Kasumi-1 (cell line): Measurements from ENCODE around the gene IGF2R.
A peak's percentile ranks its signal among the peaks of the same experiment; 100 is the strongest.

Source experiments
- DNase-seq, 2 experiments: peaks; one replicate each; lab custom pipeline; 2025; lab: John Stamatoyannopoulos, UW

IGF2R gene

GRCh38 chr6:160049346-160049745 is 80.5 kb downstream of the IGF2R start:
- DNase-seq: no peak

- no peak for DNase-seq
Measured at GRCh38 chr6:160050022-160050421, 81.1 kb downstream of the IGF2R start.

GRCh38 chr6:160051390-160051789 is 82.5 kb downstream of the IGF2R start:
- no peak for DNase-seq

- no peak for DNase-seq
Measured at GRCh38 chr6:160054271-160054670, 85.4 kb downstream of the IGF2R start.

GRCh38 chr6:160054913-160055312 is 86.0 kb downstream of the IGF2R start:
- no peak for DNase-seq

GRCh38 chr6:160055378-160055777 is 86.5 kb downstream of the IGF2R start:
- DNase-seq: no peak

- DNase-seq: no peak
Measured at GRCh38 chr6:160055813-160056212, 86.9 kb downstream of the IGF2R start.

GRCh38 chr6:160057080-160057479 is 88.2 kb downstream of the IGF2R start:
- no peak for DNase-seq

- no peak for DNase-seq
Measured at GRCh38 chr6:160058603-160059215, 89.8 kb downstream of the IGF2R start.

GRCh38 chr6:160060221-160060620 is 91.3 kb downstream of the IGF2R start:
- DNase-seq: no peak

GRCh38 chr6:160060920-160061447 is 92.1 kb downstream of the IGF2R start:
- no peak for DNase-seq

- no peak for DNase-seq
Measured at GRCh38 chr6:160063771-160064413, 95.0 kb downstream of the IGF2R start.

- no peak for DNase-seq
Measured at GRCh38 chr6:160065200-160065599, 96.3 kb downstream of the IGF2R start.

- DNase-seq: no peak
Measured at GRCh38 chr6:160067564-160067963, 98.7 kb downstream of the IGF2R start.

- DNase-seq: no peak
Measured at GRCh38 chr6:160068346-160068745, 99.5 kb downstream of the IGF2R start.

- DNase-seq: no peak
Measured at GRCh38 chr6:160069050-160069454, 100.2 kb downstream of the IGF2R start.

GRCh38 chr6:160069459-160069858 is 100.6 kb downstream of the IGF2R start:
- no peak for DNase-seq

GRCh38 chr6:160070427-160070826 is 101.5 kb downstream of the IGF2R start:
- DNase-seq: no peak

- no peak for DNase-seq
Measured at GRCh38 chr6:160070831-160071230, 101.9 kb downstream of the IGF2R start.

- peak; percentile 1 to 9 for DNase-seq
Measured at GRCh38 chr6:160071805-160072690, 103.2 kb downstream of the IGF2R start.

GRCh38 chr6:160073272-160073671 is 104.4 kb downstream of the IGF2R start:
- no peak for DNase-seq

- DNase-seq: no peak
Measured at GRCh38 chr6:160076009-160076408, 107.1 kb downstream of the IGF2R start.

- no peak for DNase-seq
Measured at GRCh38 chr6:160077024-160077423, 108.1 kb downstream of the IGF2R start.
